ENCODE measurements around the gene FAF2. TPM values are rescaled to one million over a fixed set of nuclear protein-coding genes. Genes with fewer than 3 reads are reported as not detected.

FAF2 gene
- total and polyA plus RNA-seq, 10 of the 15 experiments (the other 5 are each of a cell fraction or from before 2014, with no cell fraction given): 19.0 to 45.1 (median 35.6) TPM

DNA sequence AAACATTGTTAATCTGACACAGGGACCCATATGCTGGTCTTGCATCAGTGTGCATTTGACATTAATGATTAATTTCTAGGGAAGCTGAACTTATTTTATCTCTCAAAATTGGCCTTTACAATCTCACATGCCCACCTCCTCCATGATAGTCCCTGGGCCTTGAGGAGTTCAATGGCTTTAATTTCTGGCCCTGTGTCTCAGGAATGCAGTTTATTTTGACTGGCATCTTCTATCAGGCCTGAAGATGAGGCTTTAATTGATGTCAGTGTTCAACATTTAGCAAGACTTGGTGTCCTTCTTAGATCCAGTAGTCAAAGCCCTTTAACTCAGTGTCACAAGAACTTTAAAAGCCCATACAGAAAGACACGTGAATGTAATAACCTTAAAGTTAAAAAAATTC is 21.3 kb upstream of the FAF2 start:
- Histone ChIP-seq H3K27ac (ENCODE audit: control insufficient read depth, insufficient read depth) (no peak overlapping the region), H4K20me1 (ENCODE audit: control insufficient read depth, insufficient read depth) (no peaks in the 10 kb centered on the region), H3K36me3 (ENCODE audit: control insufficient read depth in 2 of 2, insufficient read depth in 2 of 2, low read length in 1 of 2) (no peaks in the 10 kb centered on the region), H3K79me2 (ENCODE audit: control insufficient read depth, insufficient read depth, low read length) (no peaks in the 10 kb centered on the region), H3K4me3 (no peak overlapping the region), H3K4me1 (ENCODE audit: control insufficient read depth, insufficient read depth, low read length) (no peaks in the 10 kb centered on the region), H3K9me3 (replicated peaks; ENCODE audit: control insufficient read depth, insufficient read depth, low read length) (no peaks in the 10 kb centered on the region; the same call in 2 of the 3 replicates), H3K9ac (ENCODE audit: control insufficient read depth, insufficient read depth, low read length) (no peak overlapping the region), H3K4me2 (ENCODE audit: control insufficient read depth, insufficient read depth) (no peak overlapping the region), H3K27me3 (replicated peaks in 1 of 2; ENCODE audit: control insufficient read depth in 2 of 2, insufficient read depth in 2 of 2, low read length in 1 of 2) (no peaks in the 10 kb centered on the region), H2AFZ (ENCODE audit: control insufficient read depth, low read depth, low read length) (no peak overlapping the region)
- ChIA-PET RAD21 (ENCODE audit: unreplicated experiment) (no interaction called here), SMC1A (ENCODE audit: uncharacterized antibody, unreplicated experiment) (no interaction called here), CTCF (interaction anchor here (1.4 kb wide), 1 partner anchor 10 kb away, joined by 5 read pairs; the partner anchor contains the start of gene CLTB), POLR2A (interaction anchor here (0.6 kb wide), 1 partner anchor 21 kb away, joined by 4 read pairs; no protein-coding TSS in a partner anchor)
- no peak for FAIRE-seq
- 33% methylated on average over 1 of the region's 1 CpG for WGBS (ENCODE audit: insufficient coverage, insufficient replicate concordance, low lambda C conversion rate, missing lambda C conversion rate)
- DNase-seq (ENCODE audit: low read depth, low spot score): no peak
- intact Hi-C loops (cut with micrococcal nuclease; ENCODE audit: unreplicated experiment): no loop called here
- no TSS peak for BruUV-seq (replicated peaks)
- no peak for ATAC-seq
- no peak for TF ChIP-seq NR2F1 (conservative IDR thresholded peaks at IDR 0.05)
- no peak for TF ChIP-seq ZNF217 (IDR thresholded peaks at IDR 0.05)
- no peak for TF ChIP-seq NR2C2 (IDR thresholded peaks at IDR 0.05; ENCODE audit: borderline replicate concordance, control insufficient read depth, insufficient read length, low read depth)
- TF ChIP-seq HDAC2 (IDR thresholded peaks at IDR 0.05): no peak
- TF ChIP-seq, protein P1, sequence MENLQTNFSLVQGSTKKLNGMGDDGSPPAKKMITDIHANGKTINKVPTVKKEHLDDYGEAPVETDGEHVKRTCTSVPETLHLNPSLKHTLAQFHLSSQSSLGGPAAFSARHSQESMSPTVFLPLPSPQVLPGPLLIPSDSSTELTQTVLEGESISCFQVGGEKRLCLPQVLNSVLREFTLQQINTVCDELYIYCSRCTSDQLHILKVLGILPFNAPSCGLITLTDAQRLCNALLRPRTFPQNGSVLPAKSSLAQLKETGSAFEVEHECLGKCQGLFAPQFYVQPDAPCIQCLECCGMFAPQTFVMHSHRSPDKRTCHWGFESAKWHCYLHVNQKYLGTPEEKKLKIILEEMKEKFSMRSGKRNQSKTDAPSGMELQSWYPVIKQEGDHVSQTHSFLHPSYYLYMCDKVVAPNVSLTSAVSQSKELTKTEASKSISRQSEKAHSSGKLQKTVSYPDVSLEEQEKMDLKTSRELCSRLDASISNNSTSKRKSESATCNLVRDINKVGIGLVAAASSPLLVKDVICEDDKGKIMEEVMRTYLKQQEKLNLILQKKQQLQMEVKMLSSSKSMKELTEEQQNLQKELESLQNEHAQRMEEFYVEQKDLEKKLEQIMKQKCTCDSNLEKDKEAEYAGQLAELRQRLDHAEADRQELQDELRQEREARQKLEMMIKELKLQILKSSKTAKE (IDR thresholded peaks at IDR 0.05; ENCODE audit: low read depth, poor library complexity, severe bottlenecking): no peak
- TF ChIP-seq CBFB (IDR thresholded peaks at IDR 0.05; ENCODE audit: low read depth): no peak
- TF ChIP-seq, protein P2, sequence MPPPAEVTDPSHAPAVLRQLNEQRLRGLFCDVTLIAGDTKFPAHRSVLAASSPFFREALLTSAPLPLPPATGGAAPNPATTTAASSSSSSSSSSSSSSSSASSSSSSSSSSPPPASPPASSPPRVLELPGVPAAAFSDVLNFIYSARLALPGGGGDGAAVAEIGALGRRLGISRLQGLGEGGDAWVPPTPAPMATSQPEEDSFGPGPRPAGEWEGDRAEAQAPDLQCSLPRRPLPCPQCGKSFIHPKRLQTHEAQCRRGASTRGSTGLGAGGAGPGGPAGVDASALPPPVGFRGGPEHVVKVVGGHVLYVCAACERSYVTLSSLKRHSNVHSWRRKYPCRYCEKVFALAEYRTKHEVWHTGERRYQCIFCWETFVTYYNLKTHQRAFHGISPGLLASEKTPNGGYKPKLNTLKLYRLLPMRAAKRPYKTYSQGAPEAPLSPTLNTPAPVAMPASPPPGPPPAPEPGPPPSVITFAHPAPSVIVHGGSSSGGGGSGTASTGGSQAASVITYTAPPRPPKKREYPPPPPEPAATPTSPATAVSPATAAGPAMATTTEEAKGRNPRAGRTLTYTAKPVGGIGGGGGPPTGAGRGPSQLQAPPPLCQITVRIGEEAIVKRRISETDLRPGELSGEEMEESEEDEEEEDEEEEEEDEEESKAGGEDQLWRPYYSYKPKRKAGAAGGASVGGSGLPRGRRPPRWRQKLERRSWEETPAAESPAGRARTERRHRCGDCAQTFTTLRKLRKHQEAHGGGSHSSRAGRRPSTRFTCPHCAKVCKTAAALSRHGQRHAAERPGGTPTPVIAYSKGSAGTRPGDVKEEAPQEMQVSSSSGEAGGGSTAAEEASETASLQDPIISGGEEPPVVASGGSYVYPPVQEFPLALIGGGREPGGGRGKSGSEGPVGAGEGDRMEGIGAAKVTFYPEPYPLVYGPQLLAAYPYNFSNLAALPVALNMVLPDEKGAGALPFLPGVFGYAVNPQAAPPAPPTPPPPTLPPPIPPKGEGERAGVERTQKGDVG (CRISPR knock-in tag; IDR thresholded peaks at IDR 0.05): no peak
- TF ChIP-seq BCL11A (IDR thresholded peaks at IDR 0.05; ENCODE audit: low read depth, low read length): no peak
- TF ChIP-seq MTA2 (IDR thresholded peaks at IDR 0.05; ENCODE audit: low read depth): no peak
- TF ChIP-seq RCOR1 (conservative IDR thresholded peaks at IDR 0.05; ENCODE audit: low read depth, low read length): no peak
- in situ Hi-C loops (cut with MboI): no loop called here

All from GM12878 (cell line).